Aorta (tissue), 5 donors: ENCODE data around the gene SFTPA2. TPM values are rescaled to one million over a fixed set of nuclear protein-coding genes. Genes with fewer than 3 reads are reported as not detected.
A peak's percentile ranks its signal among the peaks of the same experiment; 100 is the strongest.
"Not testable (repeated sequence)": the region's sequence is repeated elsewhere in the genome, so short reads cannot be mapped to it uniquely, and the experiment has no call there.

Source experiments
- ATAC-seq: fragments of 200-7000 bp; cut with Tn5 transposase; one replicate; pipeline ENCODE4 v1.9.1; 2022; ENCODE audit warnings: moderate library complexity; ENCODE audit not compliant: low FRiP score
- DNase-seq, 2 donors: peaks; one replicate each; pipeline ENCODE4 v3.0.0-alpha.2; 2020
- H3K27ac ChIP-seq, 2 donors: one replicate each; pipeline ENCODE4 v1.5.1; 2013; ENCODE audit warnings: low read length in 2 of 2, mild to moderate bottlenecking in 2 of 2, moderate library complexity in 2 of 2, control low read depth in 1 of 2, inconsistent platforms in 1 of 2, low read depth in 1 of 2
- H3K27me3 ChIP-seq, 2 donors: one replicate each; pipeline ENCODE4 v1.6.1; 2013; ENCODE audit warnings: control low read depth in 1 of 2, low read length in 1 of 2, mild to moderate bottlenecking in 1 of 2, moderate library complexity in 1 of 2; ENCODE audit not compliant: insufficient read depth in 2 of 2, control insufficient read depth in 1 of 2
- H3K36me3 ChIP-seq, 2 donors: one replicate each; pipeline ENCODE4 v1.6.1; 2013; ENCODE audit warnings: control low read depth in 1 of 2, low read length in 1 of 2, mild to moderate bottlenecking in 1 of 2; ENCODE audit not compliant: insufficient read depth in 2 of 2, control insufficient read depth in 1 of 2
- H3K4me1 ChIP-seq, 2 donors: one replicate each; pipeline ENCODE4 v1.6.1; 2013; ENCODE audit warnings: low read length in 2 of 2, control low read depth in 1 of 2, mild to moderate bottlenecking in 1 of 2, moderate library complexity in 1 of 2; ENCODE audit not compliant: insufficient read depth in 2 of 2, control insufficient read depth in 1 of 2
- H3K4me3 ChIP-seq, 2 donors: one replicate each; pipeline ENCODE4 v1.5.1; 2013; ENCODE audit warnings: low read length in 2 of 2, control low read depth in 1 of 2, mild to moderate bottlenecking in 1 of 2
- H3K9me3 ChIP-seq: one replicate; pipeline ENCODE4 v1.6.1; 2013; ENCODE audit warnings: mild to moderate bottlenecking, low read length; ENCODE audit not compliant: control insufficient read depth
- WGBS, 2 donors: extraction: QIAGEN DNeasy Blood & Tissue Kit; methylation state at CpG; one replicate each; pipeline ENCODE4 v1.1.7; 2013; 5-methylcytosine and 5-hydroxymethylcytosine counted together
- intact Hi-C, 2 donors: fragments of 100-400 bp; cut with DNase I; formaldehyde crosslinking; loops; one replicate each; pipeline versions ENCODE4 v1.14.2 to v1.15.0; 2022
- polyA plus RNA-seq, 2 donors: library from polyadenylated mRNA; stranded (reverse); fragments of 200-250 nt; gene quantifications; one replicate each; pipeline ENCODE4 v1.2.3, GENCODE V29; 2013
- total RNA-seq, 2 donors: library from RNA; stranded (reverse); fragmentation: NEBNext Ultra II Directional; extraction: Animal tissue kit (Norgen Biotek cat#: 25700); gene quantifications; one replicate each; pipeline ENCODE4 v1.2.1, GENCODE V29; 2021
- donor health status: healthy with polysubstance abuse.
- donor health status: Bipolar disorder and iron deficiency.
- donor health status: DM: no; HTN: no; CAD: no.
- donor health status: DM: no; HTN: no; CAD: no.
- donor health status: DM: yes; HTN: yes; CAD: no.

Gene SFTPA2
- total and polyA plus RNA-seq, 4 donors = 0.77 to 13.0 (median 1.6) TPM; not detected in 1

- DNase-seq, H3K36me3 ChIP-seq, H3K27ac ChIP-seq, ATAC-seq, H3K4me1 ChIP-seq, H3K9me3 ChIP-seq, H3K27me3 ChIP-seq, intact Hi-C loops, H3K4me3 ChIP-seq: not testable (repeated sequence)
- WGBS, 2 donors = 91 to 95% methylated on average over 2 of the region's 2 CpGs
These were observed 13.1 kb downstream of the SFTPA2 start for GRCh38 chr10:79547128-79547527.

DNA sequence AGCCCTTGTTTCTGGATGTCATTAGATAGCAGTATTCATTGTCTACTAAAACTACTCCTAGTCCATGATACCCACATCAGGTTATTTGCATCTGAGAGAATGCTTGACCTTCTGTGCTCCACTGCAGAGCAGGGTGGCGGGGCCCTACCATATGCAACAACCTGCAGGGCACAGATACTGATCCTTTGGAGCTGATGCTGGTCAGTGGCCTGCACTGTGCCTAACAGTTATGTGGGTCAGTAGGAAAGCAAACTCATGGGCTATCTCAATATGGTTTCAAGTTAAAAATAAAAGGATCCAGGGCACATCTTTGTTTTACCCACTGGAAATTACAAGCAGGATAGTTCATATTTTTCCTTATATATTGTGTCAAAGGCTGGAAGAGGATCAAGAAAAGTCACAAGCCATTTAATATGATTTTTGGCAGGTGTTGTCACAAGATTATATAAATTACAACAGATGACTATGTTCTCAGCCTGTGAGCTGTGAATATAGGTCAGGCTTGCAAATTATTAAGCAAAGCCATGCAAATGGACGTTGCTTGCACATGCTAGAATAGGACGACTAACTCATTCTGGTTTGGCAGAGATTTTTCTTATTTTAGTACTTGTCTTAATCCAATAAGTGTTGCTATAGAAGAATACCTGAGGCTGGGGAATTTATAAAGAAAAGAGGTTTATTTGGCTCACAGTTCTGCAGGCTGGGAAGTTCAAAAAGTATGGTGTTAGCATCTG is 15.1 kb downstream of the SFTPA2 start:
- 63 to 70% methylated on average over 3 of the region's 3 CpGs for WGBS, 2 donors
- ATAC-seq, H3K27me3 ChIP-seq, DNase-seq, H3K4me3 ChIP-seq, H3K9me3 ChIP-seq, intact Hi-C loops, H3K36me3 ChIP-seq, H3K4me1 ChIP-seq, H3K27ac ChIP-seq: not testable (repeated sequence)

DNA sequence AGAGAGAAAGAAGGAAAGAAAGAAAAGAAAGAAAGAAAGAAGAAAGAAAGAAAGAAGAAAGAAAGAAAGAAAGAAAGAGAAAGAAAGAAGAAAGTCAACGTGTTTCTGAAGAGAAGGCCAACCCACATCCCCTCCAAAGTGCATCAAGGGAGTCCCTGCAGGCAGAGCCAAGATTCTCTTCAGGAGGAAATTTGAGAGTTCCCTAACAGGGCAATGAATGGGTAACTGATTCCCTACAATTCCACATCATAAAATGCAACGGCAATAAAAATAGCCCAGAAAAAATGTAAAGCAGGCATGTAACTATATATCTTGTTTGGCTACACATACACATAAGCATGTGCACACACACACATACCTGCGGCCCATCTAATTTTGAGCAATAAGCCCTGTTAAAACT is 15.8 kb downstream of the SFTPA2 start:
- ATAC-seq, intact Hi-C loops, H3K4me1 ChIP-seq, H3K27me3 ChIP-seq, H3K27ac ChIP-seq, H3K9me3 ChIP-seq, H3K36me3 ChIP-seq, H3K4me3 ChIP-seq, DNase-seq: not testable (repeated sequence)
- WGBS, 2 donors = 73 to 79% methylated on average over 3 of the region's 3 CpGs

DNA sequence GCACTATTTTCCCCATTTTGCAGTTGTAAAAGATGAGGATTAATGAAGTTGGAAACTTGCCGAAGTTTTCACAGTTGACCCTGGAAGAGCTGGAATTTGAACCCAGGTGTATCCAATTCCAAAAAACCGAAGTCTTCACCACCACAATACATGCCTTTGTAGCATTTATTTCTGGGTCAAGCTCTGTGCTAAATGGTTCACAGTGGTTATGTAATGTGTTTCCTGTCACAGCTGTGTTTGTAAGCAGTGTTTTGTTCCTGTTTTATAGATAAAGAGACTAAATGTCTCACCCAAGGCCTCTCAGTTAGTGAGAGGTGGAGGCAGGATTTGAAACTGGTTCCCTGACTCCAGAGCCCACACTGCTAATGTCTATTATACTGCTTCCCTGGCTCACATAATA is 17.6 kb downstream of the SFTPA2 start:
- Histone ChIP-seq H3K27me3 (no peaks in the 10 kb centered on the region), H3K36me3 (no peaks in the 10 kb centered on the region), H3K27ac (no peak overlapping the region), H3K9me3 (no peaks in the 10 kb centered on the region), H3K4me3 (no peak overlapping the region), H3K4me1 (no peaks in the 10 kb centered on the region)
- DNase-seq (no peak), ATAC-seq (no peak)
- intact Hi-C loops = no loop called here
- 76 to 80% methylated on average over 2 of the region's 2 CpGs for WGBS, 2 donors

DNA sequence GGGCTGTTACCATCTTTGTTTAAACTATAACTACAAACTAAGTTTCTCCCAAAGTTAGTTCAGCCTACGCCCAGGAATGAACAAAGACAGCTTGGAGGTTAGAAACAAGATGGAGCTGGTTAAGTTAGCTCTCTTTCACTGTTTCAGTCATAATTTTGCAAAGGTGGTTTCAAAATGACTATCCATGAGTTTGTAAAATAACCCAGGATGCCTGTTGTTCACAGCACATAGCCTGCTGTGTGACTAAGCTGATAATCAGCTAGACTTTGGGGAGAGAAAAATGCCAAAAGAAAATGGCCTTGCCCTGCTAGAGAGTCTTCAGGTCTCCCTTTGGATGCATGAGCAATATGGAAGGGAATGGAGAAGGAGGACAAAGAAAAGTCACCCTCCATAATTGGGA is 19.3 kb downstream of the SFTPA2 start:
- intact Hi-C loops, H3K4me3 ChIP-seq, H3K9me3 ChIP-seq, H3K27me3 ChIP-seq, H3K27ac ChIP-seq, H3K36me3 ChIP-seq, ATAC-seq, H3K4me1 ChIP-seq, DNase-seq: not testable (repeated sequence)
- 84 to 94% methylated on average over 1 of the region's 1 CpG for WGBS, 2 donors

DNA sequence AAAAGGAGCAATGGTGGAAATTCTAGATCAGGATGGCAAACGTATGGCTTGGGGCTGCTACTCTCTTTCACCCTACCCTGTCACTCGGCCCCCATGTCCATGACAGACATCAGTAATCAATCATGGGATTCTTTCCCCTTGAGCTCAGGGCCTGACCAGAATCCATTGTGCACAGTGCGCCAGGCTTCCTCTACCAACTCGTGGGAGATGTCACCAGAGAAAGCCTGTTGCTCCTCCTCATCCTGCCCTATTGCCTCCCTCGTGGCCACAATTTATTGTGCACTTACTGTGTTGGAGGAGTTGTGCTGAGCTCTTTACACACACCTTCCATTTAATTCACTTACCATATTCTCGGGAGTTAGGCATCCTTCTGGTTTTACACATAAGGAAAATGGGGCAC is 21.9 kb downstream of the SFTPA2 start:
- H3K4me1 ChIP-seq, ATAC-seq, DNase-seq, H3K9me3 ChIP-seq, H3K27me3 ChIP-seq, H3K27ac ChIP-seq, intact Hi-C loops, H3K4me3 ChIP-seq, H3K36me3 ChIP-seq: not testable (repeated sequence)
- WGBS, 2 donors = 84% methylated on average over 6 of the region's 6 CpGs

DNA sequence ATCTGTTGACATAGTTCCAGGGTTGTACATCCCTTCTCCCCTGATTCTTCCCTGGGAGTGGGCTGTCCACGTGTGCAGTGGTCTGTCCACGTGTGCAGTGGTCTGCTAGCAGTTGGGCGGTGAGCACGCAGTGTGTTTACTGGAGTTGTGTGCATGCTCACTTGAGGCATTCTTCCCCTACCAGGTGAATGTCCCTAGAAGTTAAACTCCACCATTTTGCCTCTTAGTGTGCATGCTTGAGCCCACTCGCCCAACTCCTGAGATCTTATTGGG is 26.4 kb downstream of the SFTPA2 start:
- H3K27me3 ChIP-seq, H3K4me1 ChIP-seq, intact Hi-C loops, H3K4me3 ChIP-seq, H3K36me3 ChIP-seq, H3K27ac ChIP-seq, ATAC-seq, DNase-seq, H3K9me3 ChIP-seq: not testable (repeated sequence)
- WGBS, 2 donors = 86 to 100% methylated on average over 1 of the region's 5 CpGs

- H3K4me3 ChIP-seq, ATAC-seq, H3K9me3 ChIP-seq, H3K36me3 ChIP-seq, intact Hi-C loops, H3K27me3 ChIP-seq, H3K4me1 ChIP-seq, H3K27ac ChIP-seq: not testable (repeated sequence)
- 73 to 82% methylated on average over 9 to 11 of the region's 11 CpGs for WGBS, 2 donors
- DNase-seq = peak in 1 of 2 donors; percentile 56
These were observed 26.9 kb downstream of the SFTPA2 start for GRCh38 chr10:79533142-79533902.

DNA sequence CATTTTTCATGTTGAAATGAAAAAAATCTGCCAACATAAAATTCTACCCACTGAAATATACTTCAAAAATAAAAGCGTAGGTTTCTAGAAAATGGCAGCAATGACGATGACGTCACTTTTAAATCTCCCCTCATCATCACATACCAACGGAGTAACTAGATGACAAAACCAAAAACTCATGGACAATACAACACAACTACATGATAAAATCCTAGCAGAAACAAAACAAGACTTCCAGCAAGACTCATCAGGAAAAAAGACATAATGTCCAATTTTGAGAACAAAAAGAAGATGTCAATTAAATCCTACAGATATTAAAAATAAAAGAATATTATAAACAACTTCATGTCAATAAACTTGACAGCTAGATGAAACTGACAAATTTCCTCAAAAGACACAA is 31.9 kb downstream of the SFTPA2 start:
- ATAC-seq, H3K4me1 ChIP-seq, H3K4me3 ChIP-seq, H3K27ac ChIP-seq, H3K36me3 ChIP-seq, intact Hi-C loops, H3K9me3 ChIP-seq, DNase-seq, H3K27me3 ChIP-seq: not testable (repeated sequence)
- WGBS, 2 donors = 58 to 65% methylated on average over 4 of the region's 4 CpGs
